HS-27A (cell line): Measurements from ENCODE around the gene KPNA1.

ENCODE experiments used
- DNase-seq: peaks from one replicate; pipeline ENCODE4 v3.0.0-alpha.2; 2012; ENCODE audit warnings: low read depth, missing footprints

Gene KPNA1

DNA sequence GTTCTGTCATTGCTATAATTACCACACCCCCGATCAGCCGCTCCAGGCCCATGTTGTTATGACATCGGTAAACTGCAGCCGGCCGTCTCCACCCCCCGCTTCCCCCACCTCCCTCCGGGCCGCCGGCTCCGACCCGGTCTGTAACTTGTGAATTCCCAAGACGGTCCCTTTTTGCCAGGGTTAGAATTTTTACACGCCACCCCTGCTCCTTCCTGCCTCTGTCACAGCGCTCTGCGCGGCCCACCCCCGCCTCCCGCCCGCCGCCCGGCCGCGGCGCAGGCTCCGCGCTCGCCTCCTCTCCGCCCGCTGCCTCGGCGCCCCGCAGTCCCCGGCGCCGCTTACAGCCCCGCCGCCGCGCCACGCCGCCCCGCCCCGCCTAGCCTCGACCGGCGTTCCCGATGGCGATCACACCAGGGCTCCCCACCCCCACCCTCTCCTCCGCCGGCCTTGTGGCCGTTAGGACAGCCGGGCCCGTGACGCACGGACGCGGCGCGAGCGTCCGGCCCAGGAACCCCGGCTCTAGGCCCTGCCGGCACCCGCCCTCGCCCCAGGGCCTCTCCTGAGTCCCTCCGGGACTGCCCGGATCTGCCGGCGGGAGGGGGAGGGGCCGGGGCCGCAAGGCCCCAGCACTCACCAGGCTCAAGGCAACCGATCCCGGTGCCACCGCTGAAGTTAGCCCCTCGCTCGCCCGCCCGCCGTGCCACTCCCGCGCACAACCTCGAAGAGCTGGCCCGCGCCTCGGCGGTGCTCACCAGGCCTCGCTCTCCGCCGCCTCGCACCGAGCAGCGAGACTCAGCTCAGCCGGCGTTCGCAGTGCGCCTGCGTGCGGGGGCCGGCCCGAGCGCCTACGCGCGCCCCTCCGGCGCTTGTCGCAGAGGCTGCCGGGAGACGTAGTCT lies at the start of gene KPNA1:
Gene KPNA1 (minus strand): TSS at position 817 of the 897 bp plus-strand sequence. CDS start 18,374 bp downstream, outside the sequence.
- peak; percentile 56 for DNase-seq

DNA sequence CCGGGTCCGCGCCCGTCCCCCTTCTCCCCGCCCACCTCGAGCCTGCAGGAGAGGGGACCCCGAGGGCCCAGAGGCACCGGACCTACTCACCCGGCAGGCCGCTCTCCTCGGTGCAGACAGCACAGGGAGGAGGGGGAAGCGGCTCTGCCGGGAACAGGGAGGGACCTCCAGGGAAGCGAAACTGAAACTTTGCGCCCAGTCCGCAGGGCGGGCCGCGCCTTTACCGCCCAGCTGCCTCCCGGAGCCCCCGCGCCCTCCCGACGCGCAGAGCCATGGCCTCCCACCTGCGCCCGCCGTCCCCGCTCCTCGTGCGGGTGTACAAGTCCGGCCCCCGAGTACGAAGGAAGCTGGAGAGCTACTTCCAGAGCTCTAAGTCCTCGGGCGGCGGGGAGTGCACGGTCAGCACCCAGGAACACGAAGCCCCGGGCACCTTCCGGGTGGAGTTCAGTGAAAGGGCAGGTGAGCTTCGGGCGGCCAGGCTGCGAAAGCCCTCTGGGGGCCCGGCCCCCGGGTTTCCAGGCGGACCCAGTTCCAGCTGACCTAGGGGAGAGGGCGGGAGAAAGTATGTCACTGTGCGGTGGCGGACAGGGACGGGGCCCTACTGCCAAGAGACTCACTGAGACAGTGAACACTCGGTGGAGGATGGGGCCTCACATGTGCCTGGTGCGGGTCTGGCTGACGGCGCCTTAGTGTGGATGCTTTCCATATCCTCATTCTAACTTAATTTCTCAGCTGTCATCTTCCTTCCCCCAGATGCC lies 49.6 kb upstream of the KPNA1 start, which contains the start of the genes DTX3L and PARP9:
Gene DTX3L (plus strand): TSS at position 184 of the 758 bp plus-strand sequence. CDS start 89 bp downstream, at position 273.
Gene PARP9 (minus strand): TSS at position 146 of the 758 bp plus-strand sequence. CDS start 4,680 bp downstream, outside the sequence.
- DNase-seq, result peak; percentile 26

DNA sequence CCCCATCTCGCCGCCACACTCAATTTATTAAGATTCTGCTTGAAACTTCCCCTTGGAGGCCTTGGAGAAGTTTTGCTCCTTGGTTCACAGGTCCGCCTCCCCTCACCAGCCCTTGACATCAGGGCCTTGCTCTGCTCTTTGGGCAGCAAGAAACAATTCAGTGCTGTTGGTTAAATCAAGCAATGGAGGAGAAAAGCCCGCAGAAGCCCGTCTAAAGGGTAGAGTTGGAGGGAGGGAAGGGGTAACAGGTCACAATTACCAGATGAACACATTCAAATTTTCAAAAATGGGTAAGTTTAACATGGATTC lies 48.9 kb upstream of the KPNA1 start:
- no peak for DNase-seq

DNA sequence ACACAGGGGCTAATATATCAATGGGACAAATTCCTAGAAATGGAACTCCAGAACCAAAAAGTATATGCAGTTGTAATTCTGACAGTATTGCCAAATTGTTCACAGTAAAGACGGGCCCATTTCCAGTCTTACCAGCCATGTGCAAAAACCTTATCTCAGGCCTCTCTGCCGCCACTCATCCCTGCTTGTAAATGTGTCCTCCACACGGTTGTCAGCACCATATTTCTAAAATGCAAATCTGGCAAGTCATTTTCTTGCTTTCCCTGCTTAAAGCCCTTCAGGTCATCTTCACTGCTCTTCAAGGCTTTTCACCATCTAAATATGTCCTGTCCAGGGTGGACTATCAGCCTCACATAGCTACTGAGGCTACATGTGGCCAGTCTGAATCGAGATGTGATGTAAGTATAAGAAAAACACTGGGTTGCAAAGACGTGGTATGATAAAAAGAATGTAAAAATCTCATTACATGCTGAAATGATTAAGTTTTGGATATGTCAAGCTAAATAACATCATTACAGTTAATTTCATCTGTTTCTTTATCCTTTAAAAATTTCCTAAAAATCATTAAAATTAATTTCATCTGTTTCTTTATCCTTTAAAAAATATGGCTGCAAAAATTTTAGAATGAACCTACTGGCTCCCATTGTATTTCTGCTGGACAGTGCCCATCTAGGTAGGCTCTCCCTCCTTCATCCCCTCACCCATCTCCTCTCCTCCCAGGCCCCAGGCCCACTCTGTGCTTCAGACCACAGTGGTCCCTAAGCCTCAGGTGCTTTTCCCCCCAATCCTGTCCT lies 48.4 kb upstream of the KPNA1 start:
- DNase-seq, result no peak

DNA sequence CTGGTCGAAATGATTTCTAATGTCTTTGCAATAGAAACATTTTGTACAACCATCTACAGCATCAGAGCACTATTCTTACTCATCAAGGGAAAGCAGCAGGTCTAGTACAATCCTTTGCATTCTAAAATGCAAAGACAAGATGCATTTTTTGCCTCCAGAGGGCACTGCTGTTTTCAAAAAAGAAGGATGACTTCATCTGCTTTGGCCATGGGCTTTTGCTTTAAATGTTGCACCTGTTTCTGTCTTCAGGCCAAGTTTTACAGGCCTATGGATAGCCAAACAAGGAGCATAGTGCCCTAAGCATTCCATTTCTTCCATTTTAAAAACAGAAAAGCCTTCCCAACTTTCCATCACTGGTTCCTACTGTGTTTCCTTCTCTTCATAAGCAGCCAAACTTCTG lies 45.9 kb upstream of the KPNA1 start:
- peak; percentile 23 for DNase-seq

DNA sequence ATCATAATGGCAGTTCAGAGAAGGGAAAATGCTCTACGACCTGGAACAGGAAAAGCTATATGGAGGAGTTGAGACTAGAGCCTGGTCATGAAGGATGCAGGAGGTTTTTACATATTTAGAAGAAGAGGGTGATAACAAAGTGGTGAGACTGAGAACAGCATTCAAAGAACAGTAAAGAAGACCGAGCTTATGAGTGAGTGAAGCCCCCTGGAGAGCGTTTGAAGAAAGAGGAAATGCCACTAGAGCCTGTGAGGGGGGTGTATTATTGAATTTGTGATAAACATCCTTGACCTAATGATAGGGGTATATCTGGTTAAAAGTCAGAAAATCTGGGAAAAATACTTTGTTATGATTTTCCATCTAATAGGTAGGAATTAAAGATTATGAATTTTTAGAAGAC lies 45.2 kb upstream of the KPNA1 start:
- DNase-seq, result no peak

DNA sequence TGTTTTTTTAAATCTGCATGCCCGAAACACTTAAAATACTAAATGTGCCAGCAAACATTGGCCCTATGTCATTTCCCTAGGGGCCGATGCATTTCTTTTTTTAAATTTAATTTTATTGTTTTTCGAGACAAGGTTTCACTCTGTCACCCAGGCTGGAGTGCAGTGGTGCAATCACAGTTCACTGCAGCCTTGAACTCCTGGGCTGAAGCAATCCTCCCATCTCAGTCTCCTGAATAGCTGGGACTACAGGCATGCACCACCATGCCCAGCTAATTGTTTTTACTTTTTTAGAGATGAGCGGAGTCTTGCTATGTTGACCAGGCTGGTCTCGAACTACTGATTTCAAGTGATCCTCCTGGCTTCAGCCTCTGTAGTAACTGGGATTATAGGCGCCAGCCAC lies 43.9 kb upstream of the KPNA1 start:
- DNase-seq, result no peak

DNA sequence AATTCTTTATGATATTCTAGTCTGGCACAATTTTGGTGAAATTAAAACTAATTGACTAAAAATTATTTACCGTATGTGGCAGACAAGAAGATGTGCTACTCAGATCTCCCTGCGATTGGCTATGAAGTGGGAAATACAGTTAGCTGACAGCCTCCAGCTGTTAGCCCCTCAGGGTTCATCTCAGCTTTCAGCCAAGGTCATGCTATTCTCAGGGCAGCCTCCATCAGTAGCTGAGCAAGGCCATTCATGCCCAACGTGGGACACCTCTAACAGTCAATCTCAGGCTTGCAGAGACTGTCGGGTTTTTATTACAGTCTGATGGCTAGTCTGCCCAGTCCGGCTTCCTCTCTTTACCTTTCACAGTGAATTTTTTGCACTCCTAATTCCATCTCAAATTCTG lies 42.6 kb upstream of the KPNA1 start:
- no peak for DNase-seq

DNA sequence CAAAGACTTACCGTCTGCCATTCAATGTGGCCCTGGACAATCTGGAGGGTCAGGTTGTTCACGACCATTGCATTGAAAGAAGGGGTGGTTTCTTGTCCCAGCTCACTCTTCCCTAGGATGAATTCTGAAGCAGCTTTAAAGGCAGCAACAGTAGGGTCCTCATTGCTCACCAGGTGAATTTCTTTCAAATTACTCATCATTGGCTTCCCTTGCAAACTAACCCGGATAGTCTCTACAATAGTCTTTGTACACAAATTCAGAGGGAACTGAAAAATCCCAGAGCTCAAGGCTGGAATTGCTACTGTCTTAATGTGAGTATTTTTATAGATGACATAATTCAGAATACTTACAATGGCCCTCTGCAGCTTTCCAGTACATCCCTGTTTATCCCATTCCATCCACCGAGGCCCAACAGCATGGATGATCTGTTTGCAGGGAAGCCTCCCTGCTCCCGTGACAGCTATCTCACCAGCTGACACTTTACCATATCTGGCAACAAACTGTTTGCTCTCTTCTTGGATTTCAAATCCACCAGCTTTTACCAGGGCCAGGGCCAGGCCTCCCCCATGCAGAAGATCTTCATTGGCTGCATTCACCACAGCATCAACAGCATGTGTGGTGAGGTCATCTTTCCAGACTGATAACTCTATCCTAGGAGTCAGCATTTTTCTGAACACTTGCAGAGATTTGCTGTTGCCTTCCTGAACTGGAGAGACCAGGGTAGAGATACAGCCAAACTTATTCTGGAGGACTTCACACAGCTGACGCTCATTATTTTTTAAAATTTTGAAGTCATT lies 40.7 kb upstream of the KPNA1 start:
- no peak for DNase-seq

DNA sequence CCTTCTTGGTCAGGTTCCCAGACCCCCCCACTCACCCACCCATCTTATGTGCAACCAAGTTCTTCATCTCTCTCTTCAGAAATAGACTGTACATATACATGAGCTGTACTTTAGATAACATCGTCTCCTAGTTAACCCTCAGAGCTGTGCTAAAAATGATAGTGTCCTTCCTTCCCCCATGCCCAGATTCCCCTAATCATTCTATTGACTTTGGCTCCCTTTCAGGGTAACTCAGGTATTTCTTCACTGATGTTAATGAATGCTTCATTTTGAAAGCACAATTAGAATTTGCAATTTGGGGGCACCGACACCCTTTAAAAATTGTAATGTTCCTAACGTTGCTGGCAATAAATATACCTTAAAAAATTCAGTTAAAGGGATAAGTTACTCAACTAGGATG lies 38.4 kb upstream of the KPNA1 start:
- no peak for DNase-seq

DNA sequence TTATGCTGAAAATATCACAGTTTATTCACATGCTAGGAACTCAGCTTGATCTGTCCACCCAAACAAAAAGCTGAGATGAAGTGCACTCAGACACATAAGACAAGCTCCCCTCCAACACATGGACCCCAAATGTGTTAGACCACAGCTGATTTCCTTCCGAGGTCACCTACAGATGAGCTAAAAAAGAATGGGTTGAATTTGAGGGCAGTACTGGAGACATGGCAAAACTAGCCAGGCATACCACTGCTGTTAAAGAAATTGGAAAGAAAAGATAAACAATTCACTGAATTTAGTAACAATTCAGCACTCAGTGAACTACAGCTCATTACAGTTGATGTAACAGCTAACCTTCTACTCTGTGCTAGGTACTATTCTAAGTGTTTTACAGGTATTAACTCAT lies 33.9 kb upstream of the KPNA1 start:
- DNase-seq, result no peak

DNA sequence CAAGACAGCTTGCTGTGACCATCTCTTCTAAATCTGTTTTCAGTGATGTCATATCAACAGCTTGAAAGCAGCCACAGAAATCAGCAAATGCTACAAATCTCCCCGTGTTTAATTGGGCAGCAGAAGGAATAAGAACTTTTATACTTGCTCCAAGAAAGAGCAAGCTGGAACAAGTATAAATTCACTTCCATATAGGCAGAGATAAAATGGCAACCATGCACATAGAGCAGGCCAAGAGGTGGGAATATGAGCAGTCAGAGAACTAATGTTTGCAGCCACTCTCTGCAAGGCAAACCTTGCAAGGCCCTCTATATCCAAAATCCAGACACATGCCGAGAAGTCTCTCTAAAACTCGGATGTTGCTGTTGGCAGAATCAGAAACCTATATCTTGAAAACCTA lies 33.3 kb upstream of the KPNA1 start:
- DNase-seq, result no peak

DNA sequence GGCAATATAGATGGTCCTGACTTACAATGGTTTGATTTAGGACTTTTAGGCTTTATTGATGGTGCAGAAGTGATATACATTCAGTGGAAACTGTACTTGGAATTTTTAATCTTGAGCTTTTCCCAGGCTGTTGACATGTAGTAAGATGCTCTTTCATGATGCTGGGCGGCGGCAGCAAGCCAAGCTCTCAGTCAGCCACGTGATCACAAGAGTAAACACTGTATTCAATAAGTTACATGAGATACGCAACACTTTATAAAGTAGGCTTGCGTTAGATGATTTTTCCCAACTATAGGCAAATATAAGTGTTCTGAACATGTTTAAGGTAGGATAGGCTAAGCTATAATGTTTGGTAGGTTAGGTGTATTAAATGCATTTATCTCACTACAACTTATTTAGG lies 31.4 kb upstream of the KPNA1 start:
- DNase-seq, result no peak

DNA sequence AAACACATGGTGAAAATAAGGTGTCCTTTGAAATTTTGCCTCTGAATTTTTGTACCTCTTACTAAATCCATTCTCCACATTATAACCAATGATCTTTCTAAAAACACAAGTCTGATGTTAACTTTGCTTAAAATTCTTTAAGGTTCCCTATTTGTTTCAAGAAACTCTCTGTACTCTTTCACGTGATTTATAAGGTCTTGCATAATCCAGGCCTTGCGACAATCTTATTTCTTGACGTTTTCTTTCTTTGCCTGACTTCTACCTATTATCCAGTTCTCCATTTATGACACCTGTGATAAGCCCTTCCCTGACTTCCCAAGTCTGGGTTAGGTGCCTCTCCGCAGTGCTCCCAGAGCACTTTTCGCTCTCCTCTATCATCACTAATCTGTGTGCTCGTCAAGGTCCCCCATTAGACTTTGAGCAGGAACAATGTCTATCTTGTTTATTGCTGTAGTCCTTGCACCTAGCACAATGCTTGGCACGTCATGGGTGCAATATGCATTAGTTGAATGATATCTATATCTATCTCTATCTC lies 24.3 kb upstream of the KPNA1 start:
- no peak for DNase-seq

DNA sequence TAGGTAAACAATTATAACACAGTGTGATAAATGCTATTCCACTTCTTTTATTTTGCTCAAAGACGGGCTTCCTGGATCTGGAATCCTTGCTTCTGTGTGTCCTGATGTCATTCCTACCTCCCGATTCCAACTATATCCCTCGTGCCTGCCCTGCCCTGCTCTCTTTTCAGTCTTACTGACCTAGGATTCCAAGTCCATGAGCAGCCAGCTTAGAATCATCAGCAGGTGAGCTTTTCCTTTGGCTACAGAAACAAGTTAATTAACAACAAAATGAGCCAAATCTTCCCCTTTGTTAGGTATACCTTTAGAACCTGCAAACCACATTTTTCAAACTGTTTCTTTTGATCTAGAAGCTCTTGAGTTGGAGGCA lies 21.9 kb upstream of the KPNA1 start:
- no peak for DNase-seq

DNA sequence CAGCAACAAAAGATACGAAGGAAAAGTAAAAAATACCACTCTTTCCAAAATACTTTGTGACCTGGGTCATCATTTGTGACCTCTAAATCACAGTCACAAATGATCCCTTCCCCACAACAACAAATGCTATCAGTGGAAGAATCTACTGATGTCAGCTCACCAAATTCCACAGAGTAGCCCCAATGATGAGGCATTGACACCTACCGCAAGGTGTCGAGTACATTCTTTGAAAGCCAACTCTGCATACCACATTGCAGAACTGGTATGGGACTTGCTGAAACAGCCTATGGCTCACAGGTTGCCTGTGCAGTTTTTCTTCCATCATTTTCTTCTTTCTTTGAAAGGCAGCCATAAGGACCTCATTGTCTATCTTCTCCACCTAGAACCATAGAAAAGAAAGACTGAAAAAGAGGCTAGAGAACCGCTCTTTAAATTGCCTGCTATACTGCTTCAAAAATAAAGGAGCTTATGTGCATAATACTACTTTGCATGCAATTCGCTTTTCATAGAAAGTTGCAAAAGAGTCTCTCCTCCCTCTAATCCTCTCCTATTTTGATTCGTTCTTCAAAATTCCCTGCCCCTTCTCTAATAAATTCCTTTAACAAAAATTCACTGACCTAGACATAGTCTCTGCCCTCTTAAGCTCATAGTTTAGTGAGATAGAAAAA lies 21.4 kb upstream of the KPNA1 start:
- DNase-seq, result no peak

DNA sequence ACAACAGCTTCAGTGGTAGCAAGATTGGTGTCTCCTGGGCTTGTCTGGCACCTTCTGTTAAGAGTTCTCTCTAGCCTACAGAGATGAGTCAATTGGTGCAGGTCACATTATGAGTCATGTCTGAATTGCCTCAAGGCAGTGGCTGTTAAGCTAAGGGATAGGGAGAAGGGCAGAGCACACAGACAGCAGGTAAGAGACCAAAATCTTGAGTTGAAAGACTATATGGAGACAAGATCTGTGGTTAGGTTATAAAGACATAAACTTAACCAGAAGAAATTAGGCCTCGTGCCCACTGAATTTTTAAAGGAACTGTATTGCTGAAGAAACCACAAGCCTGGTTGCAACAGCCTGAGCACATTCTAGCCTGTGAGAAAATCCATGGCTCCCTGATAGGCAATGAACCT lies 19.2 kb upstream of the KPNA1 start:
- DNase-seq, result peak; percentile 11

DNA sequence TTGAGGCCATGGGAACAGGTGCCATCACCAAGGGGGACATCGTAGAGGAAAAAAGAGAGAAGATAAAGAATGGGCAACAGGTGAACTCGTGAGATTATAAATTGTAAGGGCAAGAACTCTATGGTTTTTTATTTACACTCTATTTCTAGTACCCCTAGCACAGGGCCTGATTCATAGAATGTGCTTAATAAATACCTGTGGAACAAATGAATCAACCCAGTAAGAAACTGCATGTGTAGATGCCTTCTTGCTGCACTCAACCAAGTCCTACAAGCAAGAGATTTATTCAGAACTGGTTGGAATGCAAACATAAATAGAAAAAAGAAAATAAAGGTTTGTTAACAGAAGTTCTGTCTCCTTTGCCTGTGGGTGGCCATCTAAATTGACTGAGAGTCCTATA lies 18.7 kb upstream of the KPNA1 start:
- no peak for DNase-seq

DNA sequence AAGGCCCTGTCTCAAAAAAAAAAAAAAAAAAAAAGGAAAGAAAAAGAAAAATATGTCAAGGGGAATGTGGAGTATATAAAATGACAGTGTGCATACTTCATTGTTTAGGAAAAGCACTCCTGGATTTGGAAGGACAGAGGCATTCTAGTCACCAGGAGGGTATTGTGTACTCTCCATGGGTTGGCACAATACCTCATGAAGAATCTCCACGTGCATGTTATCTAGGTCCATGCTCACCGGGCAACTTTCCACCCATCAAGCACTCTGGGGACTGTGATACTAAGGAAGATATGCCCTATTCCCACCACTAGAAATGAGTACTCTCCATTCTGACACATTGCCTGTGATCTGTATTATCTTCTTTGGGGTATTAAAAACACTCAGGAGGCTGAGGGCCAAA lies 15.4 kb upstream of the KPNA1 start:
- no peak for DNase-seq

DNA sequence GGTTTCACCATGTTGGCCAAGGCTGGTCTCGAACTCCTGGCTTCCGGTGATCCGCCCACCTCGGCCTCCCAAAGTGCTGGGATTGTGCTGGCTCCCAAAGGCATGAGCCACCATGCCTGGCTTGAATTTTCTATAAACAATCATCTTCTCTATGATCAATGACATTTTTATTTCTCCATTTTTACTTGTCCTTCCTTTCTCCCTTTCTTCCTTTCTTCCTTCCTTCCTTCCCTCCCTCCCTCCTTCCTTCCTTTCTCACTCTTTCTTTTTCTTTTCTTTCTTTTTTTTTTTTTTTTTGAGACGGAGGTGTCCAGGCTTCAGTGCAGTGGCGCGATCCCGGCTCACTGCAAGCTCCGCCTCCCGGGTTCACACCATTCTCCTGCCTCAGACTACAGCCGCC lies 8.6 kb upstream of the KPNA1 start:
- no peak for DNase-seq

DNA sequence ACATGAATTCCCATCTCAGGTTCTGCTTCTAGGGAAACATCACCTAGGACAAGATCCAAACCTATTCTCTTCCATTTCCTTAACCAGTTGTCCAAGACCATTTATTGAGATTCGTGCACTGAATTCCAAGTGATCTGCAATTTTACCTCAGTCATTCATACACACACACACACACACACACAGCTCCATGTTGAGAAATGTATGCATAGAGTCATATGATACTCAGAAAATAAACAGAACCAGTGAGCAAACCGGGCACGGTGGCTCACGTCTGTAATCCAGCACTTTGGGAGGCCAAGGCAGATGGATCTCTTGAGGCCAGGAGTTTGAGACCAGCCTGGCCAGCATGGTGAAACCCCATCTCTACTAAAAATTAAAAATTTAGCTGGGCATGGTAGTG lies 6.1 kb upstream of the KPNA1 start:
- no peak for DNase-seq
